GM18867 (cell line): ENCODE data around the gene DUSP9.
"Not testable (repeated sequence)": the region's sequence is repeated elsewhere in the genome, so short reads cannot be mapped to it uniquely, and the experiment has no call there.

Experiments used
- ATAC-seq: cut with Tn5 transposase; IDR thresholded peaks from one replicate; pipeline ENCODE4 v1.9.1; 2021; ENCODE audit warnings: mild to moderate bottlenecking, moderate library complexity; ENCODE audit not compliant: unreplicated experiment

DUSP9 gene

DNA sequence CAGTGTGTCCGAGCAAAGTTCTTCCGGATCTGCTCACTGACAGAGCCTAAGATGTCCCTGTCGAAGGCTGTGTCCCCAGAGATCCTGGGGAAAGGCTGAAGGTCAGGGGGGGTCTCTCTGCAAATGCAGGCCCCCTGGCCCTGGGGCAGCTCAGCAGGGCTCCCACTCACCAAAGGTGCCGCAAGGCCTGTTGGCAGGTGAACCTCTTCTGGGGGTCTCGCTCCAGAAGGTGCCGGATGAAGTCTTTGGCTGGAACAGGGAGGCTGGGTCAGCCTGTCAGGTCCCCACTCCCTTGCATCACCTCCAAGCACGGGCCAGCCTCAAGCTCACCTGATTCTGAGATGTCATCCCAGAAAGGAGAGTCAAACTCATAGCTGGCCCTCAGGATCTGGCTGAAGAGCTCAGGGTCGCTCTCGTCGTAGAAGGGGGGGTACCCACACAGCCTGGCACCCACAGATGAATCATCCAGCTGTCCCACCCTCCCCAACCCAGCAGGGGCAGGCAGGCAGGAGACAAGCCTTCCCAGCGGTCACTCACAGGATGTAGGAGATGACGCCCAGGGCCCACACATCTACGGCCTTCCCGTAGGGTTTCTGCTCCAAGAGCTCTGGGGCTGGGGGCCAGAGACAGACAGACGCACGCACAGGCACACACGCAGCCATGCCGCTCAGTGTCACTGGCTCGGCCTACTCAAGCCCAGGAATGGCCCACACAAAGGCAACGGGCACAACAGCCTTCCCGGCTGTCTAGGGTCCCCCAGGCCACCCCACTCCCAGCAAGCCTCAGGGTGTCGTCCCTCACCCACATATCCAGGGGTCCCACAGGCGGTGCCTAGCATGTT is 24.0 kb downstream of the DUSP9 start:
- no peak for ATAC-seq

- no peak for ATAC-seq
Measured at GRCh38 chrX:153671589-153672530, 24.9 kb downstream of the DUSP9 start.

DNA sequence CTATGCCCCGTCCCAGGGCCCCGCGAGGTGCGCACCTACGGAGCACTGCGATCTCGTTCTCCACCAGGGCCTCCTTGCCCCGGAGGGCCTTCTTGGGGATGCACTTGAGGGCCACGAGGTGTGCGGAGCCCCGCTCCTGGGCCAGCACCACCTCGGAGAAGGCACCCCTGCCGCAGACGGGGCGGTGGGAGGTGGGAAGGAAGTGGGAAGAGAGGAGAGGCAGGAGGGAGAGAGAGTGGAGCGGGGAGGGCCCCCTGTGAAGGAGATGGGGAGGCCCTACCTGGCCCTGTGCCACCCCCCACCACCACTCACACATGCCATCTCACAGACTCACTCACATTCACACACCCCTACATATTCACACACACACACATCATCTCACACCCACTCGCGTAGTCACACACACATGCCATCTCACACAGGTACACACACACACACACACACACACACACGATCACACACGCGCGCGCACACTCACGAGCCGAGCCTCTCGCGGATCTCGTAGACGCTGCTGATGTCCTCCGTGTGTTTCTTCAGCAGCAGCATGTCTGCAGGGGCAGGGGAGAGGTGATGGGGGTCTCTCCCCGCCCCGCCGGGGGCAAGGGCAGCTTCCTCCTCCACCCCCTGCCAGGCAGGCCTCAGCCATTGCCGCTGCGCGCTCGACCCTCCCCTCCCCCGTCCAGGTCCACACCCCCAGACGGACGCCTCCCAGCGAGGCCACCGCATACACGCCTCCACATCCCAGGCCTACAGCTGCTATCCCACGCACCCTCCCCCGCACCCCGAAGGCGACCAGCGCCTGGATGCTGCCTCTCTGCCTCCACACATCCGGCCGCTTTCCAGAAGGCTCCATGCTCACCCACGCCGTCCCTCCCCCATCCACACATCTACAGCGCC is 25.8 kb downstream of the DUSP9 start:
- ATAC-seq = no peak

DNA sequence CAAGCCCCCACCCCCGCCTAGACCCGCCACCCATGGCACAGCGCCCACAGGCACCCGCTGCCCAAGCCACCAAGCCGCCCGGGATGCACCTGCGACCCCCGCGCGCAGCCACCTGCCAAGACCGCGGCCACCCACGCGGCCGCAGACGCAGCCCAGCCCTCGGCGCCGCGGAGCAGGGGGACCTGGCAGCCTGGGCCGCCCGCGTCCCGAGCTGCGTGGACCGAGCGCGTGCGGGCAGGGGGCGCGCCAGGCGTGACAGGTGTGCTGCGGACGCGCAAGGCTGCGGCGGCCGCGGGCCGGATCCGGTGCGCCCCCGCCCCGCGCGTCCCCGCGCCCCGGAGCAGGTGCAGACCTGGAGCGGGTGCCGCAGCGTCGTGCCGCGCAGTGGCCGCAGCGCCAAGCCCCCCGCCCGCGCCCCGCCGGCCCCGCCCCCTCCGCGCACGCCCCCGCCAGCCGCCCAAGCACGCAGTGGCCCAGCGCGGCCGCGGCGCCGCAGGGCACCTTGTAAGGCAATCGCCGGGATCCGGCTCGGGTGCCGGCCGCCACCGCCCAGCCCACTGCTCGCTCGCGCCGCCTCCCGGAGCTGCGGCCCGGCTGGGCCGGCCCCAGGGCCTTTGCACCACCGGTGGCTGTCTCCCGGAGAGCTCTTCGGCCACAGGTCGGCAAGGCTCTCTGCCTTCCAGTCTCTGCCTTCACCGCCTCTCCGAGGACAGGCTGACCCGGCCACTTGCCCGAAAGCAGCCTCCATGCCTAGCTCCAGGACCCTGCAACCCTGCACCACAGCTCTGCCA is 26.6 kb downstream of the DUSP9 start, which contains the start of gene PNCK:
PNCK (minus strand) TSS at position 386 of the 791 bp plus-strand sequence. CDS start 737 bp downstream, outside the sequence.
- no peak for ATAC-seq

DNA sequence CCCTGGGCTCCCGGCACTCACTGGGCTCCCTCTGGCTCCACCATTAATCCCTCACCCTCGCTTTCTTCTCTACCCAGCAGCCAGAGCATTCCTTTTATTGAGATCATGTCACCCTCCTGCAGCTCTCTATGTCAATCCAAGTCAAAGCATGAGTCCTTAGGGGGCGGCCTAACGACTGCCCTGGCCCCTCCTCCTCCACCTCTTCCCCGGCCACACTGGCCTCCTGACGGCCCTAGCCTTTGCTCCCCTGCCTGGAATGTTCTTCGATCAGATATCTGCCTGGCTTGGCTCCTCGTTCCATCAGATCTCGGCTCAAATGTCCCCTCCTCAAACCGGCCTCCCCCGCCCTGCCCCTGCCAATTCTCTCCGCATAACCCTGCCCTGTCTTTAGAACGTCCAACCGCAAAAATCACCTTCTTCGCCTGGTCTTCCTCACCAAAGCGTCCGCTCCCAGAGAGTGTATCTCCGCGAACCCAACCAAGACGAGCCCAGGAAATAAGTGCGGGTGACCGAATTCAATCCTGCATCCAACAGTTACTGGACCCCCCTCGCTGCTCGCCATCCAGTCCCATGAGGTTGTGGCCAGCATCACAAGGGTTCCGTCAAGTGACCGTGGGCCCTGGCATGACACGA is 27.3 kb downstream of the DUSP9 start:
- ATAC-seq = no peak

- ATAC-seq = no peak
Measured at GRCh38 chrX:153681175-153681574, 34.2 kb downstream of the DUSP9 start.

DNA sequence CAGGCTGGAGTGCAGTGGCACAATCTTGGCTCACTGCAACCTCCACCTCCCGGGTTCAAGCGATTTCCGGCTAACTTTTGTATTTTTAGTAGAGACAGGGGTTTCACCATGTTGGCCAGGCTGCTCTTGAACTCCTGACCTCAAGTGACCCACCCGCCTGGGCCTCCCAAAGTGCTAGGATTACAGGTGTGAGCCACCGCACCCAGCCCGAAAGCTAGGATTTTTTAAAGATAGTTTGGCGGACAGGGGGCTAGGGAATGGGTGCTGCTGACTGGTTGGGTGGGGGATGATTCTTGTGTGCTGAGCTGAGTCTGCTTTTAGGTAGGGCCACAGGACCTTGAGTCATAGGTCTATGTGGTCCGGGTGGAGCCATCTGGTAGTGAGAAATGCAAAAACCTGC is 36.5 kb downstream of the DUSP9 start:
- ATAC-seq = not testable (repeated sequence)

DNA sequence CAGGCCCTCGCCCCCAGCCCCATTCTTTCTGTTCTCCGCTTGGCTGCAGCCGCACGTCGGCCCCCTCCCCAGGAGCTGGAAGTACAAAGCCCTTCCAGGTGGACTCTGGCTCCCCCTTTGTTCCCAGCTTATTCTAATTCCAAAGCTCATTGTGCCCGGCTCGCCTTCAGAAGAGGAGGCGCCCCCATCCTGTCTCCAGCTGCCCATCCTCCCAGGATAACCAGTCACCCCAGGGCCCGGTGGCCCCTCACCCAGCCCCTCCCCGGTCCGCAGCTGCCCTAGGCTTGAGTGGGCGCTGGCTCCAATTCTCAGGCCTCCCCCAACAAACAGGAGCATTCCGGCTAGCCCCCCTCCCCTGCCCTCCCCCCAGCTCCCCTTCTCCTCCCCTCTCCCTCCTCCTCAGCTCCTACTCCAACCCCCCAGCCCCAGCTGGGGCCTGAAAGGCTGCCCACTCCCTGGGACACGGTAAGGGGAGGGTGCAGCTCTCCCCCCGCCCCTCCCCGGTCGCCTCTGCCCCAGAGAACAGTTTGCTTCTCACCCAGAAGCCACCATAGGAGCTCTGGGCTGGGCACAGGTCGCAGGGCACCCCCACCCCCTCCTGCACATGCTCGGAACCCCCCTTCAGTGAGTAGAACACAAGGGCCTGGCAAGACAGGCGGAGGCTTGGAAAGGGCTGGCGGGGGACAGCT is 37.6 kb downstream of the DUSP9 start:
- ATAC-seq = no peak

- ATAC-seq = no peak
Measured at GRCh38 chrX:153685156-153685536, 38.1 kb downstream of the DUSP9 start.

GRCh38 chrX:153685751-153686696 is 39.0 kb downstream of the DUSP9 start:
- no peak for ATAC-seq

DNA sequence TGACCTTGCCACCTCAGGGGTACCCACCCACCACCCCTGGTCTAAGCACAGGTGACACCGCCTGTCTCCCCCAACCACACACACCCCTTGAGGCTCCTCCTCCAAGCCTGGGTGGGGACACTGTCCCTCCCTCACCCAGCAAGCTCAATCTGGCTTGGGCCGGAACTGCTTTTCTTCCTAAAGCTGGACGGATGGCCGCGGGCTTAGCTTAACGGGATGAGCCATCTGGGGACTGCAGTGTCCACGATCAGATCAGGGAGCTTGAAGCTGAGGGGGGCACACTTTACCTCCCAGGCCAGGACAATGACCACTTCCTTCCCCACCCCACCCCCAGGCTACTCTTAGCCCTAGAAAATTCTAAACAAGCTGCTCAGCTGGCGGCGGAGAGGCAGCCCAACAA is 39.7 kb downstream of the DUSP9 start:
- no peak for ATAC-seq

DNA sequence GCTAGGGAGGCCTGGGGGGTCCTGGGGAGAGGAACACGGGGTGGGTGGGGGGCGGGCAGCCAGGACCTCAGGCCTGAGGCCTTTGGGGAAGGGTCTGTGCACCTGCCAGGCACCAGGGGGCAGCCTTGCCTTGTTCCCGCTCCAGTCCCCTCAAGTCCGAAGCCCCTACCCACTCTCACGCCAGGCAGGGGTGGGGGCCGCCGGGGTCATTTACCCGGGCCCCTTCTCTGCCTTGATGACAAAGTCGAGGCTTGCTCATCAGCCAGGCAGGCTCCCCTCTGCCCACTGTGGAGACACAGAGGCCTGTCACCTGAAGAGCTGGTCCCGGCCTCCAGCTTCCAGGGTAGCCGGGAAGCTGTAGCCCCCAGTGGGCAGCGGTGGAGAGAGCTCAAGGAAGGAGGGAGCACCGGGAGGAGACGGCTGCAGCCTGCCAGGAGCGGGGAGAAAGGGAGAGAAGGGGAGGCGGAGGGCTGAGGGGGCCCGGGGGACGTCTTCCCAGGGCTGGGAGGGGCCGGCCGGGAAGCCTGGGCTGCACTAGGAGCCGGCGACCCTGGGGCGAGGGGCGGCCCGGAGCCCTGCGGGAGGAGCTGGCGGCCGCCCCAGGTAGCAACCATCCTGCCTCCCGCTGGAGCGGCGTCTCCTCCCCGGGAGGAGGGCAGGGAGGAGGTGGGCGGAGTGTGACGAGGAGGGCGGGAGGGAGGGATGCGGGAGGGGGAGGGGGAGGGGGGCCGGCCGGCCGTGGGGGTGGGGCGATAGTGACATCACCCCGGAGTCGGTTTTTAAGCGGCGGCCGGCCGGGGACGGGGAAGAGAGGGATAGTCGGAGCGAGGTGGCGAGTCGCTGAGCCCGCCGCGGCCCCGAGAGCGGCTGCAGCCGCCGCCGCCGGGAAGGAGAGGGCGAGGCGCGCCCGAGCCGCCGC is 40.4 kb downstream of the DUSP9 start, which contains the start of gene SLC6A8:
SLC6A8 (plus strand) TSS at position 806 of the 919 bp plus-strand sequence. CDS start 649 bp downstream, outside the sequence.
- no peak for ATAC-seq

DNA sequence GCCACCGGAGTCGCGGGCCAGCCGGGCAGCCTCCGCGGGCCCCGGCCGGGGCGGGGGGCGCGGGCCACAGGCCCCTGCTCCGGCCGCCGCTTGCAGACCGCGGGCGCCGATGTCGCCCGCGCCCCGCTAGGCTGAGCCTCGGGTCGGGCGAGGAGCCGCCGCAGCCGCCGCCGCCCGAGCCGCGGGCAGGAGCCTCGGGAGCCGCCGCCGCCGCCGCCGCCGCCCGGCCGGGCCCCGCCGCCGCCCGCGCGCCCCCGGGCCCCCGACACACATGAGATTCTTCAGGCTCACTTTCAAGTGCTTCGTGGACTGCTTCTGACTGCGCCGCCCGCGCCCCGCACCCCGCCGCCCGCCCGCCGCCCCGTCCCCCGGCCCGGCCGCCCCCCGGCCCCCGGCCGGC is 41.1 kb downstream of the DUSP9 start:
- ATAC-seq = no peak

GRCh38 chrX:153688506-153688905 is 41.5 kb downstream of the DUSP9 start:
- ATAC-seq = no peak

GRCh38 chrX:153688911-153689590 is 42.0 kb downstream of the DUSP9 start:
- ATAC-seq = no peak
